WTC11 (cell line): Measurements from ENCODE around the gene GGCT. TPM values are rescaled to one million over a fixed set of nuclear protein-coding genes. Genes with fewer than 3 reads are reported as not detected.

Experiments
- ATAC-seq: fragments of 200-7000 bp; cut with Tn5 transposase; 2 replicates; pipeline ENCODE4 v1.10.0; 2021; ENCODE audit warnings: mild to moderate bottlenecking, moderate library complexity
- CTCF ChIA-PET: fragments of 300-600 bp; sonication (Branson Sonifier 250); formaldehyde crosslinking; loops from one replicate; lab custom pipeline; 2021; ENCODE audit warnings: antibody characterized with exemption; lab: Charles Lee
- POLR2A ChIA-PET: fragments of 350-600 bp; sonication (Branson Sonifier 250); formaldehyde crosslinking; loops from one replicate; lab custom pipeline; 2021; ENCODE audit warnings: antibody characterized with exemption; lab: Charles Lee
- DNase-seq: peaks from one replicate; pipeline ENCODE4 v3.0.0; 2021; ENCODE audit warnings: low spot score
- H3K27ac Mint-ChIP-seq: 2 replicates; pipeline ENCODE4 v1.8.0; 2021; ENCODE audit warnings: mixed read lengths
- H3K27me3 Mint-ChIP-seq: 2 replicates; pipeline ENCODE4 v1.8.0; 2021; ENCODE audit warnings: low read depth, mild to moderate bottlenecking, moderate library complexity, mixed read lengths
- H3K36me3 Mint-ChIP-seq: 2 replicates; pipeline ENCODE4 v1.8.0; 2021; ENCODE audit warnings: mixed read lengths
- H3K4me1 Mint-ChIP-seq: 2 replicates; pipeline ENCODE4 v1.8.0; 2022; ENCODE audit warnings: mixed read lengths
- H3K4me3 Mint-ChIP-seq: 2 replicates; pipeline ENCODE4 v1.8.0; 2021; ENCODE audit warnings: mild to moderate bottlenecking, moderate library complexity, mixed read lengths
- H3K9me3 Mint-ChIP-seq: 2 replicates; pipeline ENCODE4 v1.8.0; 2021; ENCODE audit warnings: mixed read lengths
- ARID4B ChIP-seq: sonication (generic); formaldehyde crosslinking; IDR thresholded peaks from 2 replicates; pipeline ENCODE4 v1.8.0; 2023; ENCODE audit warnings: missing genetic modification reagents, mild to moderate bottlenecking, borderline replicate concordance
- ATF2 ChIP-seq: sonication (generic); formaldehyde crosslinking; IDR thresholded peaks from 2 replicates; pipeline ENCODE4 v1.8.1; 2022; ENCODE audit warnings: low read depth, missing genetic modification reagents, borderline replicate concordance
- ATF6 ChIP-seq: sonication (generic); formaldehyde crosslinking; IDR thresholded peaks from 2 replicates; pipeline ENCODE4 v1.8.1; 2023; ENCODE audit warnings: mild to moderate bottlenecking, missing genetic modification reagents
- E2F1 ChIP-seq: sonication (generic); formaldehyde crosslinking; IDR thresholded peaks from 2 replicates; pipeline ENCODE4 v1.8.0; 2022; ENCODE audit warnings: mild to moderate bottlenecking, missing genetic modification reagents
- JAZF1 ChIP-seq: fragments of 250-450 bp; sonication (Bioruptor Pico); IDR thresholded peaks from 2 replicates; pipeline ENCODE4 v1.9.0; 2021; ENCODE audit warnings: moderate library complexity, mild to moderate bottlenecking, inconsistent platforms
- KAT7 ChIP-seq: sonication (generic); formaldehyde crosslinking; IDR thresholded peaks from 2 replicates; pipeline ENCODE4 v1.8.1; 2023; ENCODE audit warnings: missing genetic modification reagents, mild to moderate bottlenecking, borderline replicate concordance
- MYBL2 ChIP-seq: sonication (generic); formaldehyde crosslinking; IDR thresholded peaks from 2 replicates; pipeline ENCODE4 v1.8.1; 2023; ENCODE audit warnings: mild to moderate bottlenecking, moderate library complexity, missing genetic modification reagents
- NFATC4 ChIP-seq: fragments of 250-450 bp; sonication (Bioruptor Pico); IDR thresholded peaks from 2 replicates; pipeline ENCODE4 v1.9.0; 2021; ENCODE audit warnings: mild to moderate bottlenecking
- NR2C2 ChIP-seq: sonication (generic); formaldehyde crosslinking; IDR thresholded peaks from 2 replicates; pipeline ENCODE4 v1.8.0; 2022; ENCODE audit warnings: mild to moderate bottlenecking, missing genetic modification reagents
- PRRX2 ChIP-seq: fragments of 250-450 bp; sonication (Bioruptor Pico); IDR thresholded peaks from 2 replicates; pipeline ENCODE4 v1.8.0; 2021; ENCODE audit warnings: mild to moderate bottlenecking
- RELA ChIP-seq: sonication (generic); formaldehyde crosslinking; IDR thresholded peaks from 2 replicates; pipeline ENCODE4 v1.8.1; 2022; ENCODE audit warnings: missing genetic modification reagents, mild to moderate bottlenecking, borderline replicate concordance
- SOX15 ChIP-seq: fragments of 250-450 bp; sonication (Bioruptor Pico); IDR thresholded peaks from 2 replicates; pipeline ENCODE4 v1.9.0; 2021; ENCODE audit warnings: mild to moderate bottlenecking
- ZBTB43 ChIP-seq: sonication (generic); formaldehyde crosslinking; IDR thresholded peaks from 2 replicates; pipeline ENCODE4 v1.8.1; 2023; ENCODE audit warnings: mild to moderate bottlenecking, missing genetic modification reagents
- ZNF138 ChIP-seq: sonication (generic); formaldehyde crosslinking; conservative IDR thresholded peaks from 2 replicates; pipeline ENCODE4 v1.8.1; 2022; ENCODE audit warnings: mild to moderate bottlenecking, moderate library complexity, missing genetic modification reagents
- ZNF425 ChIP-seq: fragments of 250-450 bp; sonication (Bioruptor Pico); conservative IDR thresholded peaks from 2 replicates; pipeline ENCODE4 v1.9.0; 2021; ENCODE audit warnings: mild to moderate bottlenecking
- ZNF671 ChIP-seq: fragments of 250-450 bp; sonication (Bioruptor Pico); IDR thresholded peaks from 2 replicates; pipeline ENCODE4 v1.8.0; 2021; ENCODE audit warnings: mild to moderate bottlenecking
- total RNA-seq: library from RNA; stranded (reverse); gene quantifications from 3 replicates; pipeline ENCODE4 v1.2.3, GENCODE V29; 2021
- TF ChIP-seq, protein P1 (sequence below): sonication (generic); formaldehyde crosslinking; IDR thresholded peaks from 2 replicates; pipeline ENCODE4 v1.8.1; 2023; ENCODE audit warnings: mild to moderate bottlenecking, missing genetic modification reagents, moderate library complexity
- TF ChIP-seq, protein P2 (sequence below): sonication (generic); formaldehyde crosslinking; IDR thresholded peaks from 2 replicates; pipeline ENCODE4 v1.8.1; 2022; ENCODE audit warnings: missing genetic modification reagents, borderline replicate concordance
- TF ChIP-seq, protein P3 (sequence below): sonication (generic); formaldehyde crosslinking; IDR thresholded peaks from 2 replicates; pipeline ENCODE4 v1.8.1; 2022; ENCODE audit warnings: mild to moderate bottlenecking, missing genetic modification reagents, moderate library complexity, borderline replicate concordance

Gene GGCT
- total RNA-seq, 1 experiment from 2014 or later = 95.4 TPM

DNA sequence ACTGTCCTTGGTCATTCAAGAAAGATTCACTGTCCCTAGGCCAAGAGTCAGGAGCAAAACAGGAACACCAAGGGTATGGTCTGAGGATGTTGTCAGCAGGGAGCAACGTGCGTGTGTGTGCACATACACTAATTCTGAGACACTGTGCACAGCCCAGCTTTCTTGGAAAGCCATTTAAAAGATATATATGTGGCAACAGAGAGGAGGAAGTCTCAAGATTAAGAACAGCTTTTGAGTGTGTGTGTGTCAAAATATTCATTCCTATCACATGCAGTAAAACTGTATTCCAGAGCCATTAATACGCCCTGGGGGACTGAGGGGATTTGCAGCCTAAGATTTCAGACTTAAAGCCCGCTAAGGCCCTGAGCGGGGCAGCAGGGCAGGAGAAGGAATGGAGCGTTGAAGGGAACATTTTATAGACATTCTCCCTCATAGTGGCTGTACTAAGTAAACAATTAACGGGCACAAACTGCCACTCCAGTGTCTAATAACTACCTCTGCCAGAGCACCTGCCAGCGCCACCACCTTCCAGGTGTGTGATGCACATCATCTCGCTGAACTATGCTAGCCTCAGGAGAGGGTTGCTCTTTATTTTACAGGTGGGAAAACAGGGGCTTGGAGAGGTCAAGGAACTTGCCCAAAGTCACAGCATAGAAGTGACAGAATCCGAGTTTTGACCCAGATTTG lies 28.0 kb downstream of the GGCT start:
- TF ChIP-seq ARID4B (CRISPR knock-in tag) (no peak), ZNF138 (CRISPR knock-in tag) (no peak), ZNF671 (CRISPR knock-in tag) (no peak), E2F1 (no peak), ATF2 (CRISPR knock-in tag) (no peak), ATF6 (CRISPR knock-in tag) (no peak), SOX15 (CRISPR knock-in tag) (no peak), ZNF425 (CRISPR knock-in tag) (no peak), KAT7 (no peak), NR2C2 (CRISPR knock-in tag) (no peak), JAZF1 (CRISPR knock-in tag) (no peak), NFATC4 (CRISPR knock-in tag) (no peak), MYBL2 (CRISPR knock-in tag) (no peak), RELA (CRISPR knock-in tag) (no peak), PRRX2 (CRISPR knock-in tag) (no peak), ZBTB43 (no peak)
- TF ChIP-seq, protein P1, sequence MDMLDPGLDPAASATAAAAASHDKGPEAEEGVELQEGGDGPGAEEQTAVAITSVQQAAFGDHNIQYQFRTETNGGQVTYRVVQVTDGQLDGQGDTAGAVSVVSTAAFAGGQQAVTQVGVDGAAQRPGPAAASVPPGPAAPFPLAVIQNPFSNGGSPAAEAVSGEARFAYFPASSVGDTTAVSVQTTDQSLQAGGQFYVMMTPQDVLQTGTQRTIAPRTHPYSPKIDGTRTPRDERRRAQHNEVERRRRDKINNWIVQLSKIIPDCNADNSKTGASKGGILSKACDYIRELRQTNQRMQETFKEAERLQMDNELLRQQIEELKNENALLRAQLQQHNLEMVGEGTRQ (CRISPR knock-in tag) = no peak
- TF ChIP-seq, protein P2, sequence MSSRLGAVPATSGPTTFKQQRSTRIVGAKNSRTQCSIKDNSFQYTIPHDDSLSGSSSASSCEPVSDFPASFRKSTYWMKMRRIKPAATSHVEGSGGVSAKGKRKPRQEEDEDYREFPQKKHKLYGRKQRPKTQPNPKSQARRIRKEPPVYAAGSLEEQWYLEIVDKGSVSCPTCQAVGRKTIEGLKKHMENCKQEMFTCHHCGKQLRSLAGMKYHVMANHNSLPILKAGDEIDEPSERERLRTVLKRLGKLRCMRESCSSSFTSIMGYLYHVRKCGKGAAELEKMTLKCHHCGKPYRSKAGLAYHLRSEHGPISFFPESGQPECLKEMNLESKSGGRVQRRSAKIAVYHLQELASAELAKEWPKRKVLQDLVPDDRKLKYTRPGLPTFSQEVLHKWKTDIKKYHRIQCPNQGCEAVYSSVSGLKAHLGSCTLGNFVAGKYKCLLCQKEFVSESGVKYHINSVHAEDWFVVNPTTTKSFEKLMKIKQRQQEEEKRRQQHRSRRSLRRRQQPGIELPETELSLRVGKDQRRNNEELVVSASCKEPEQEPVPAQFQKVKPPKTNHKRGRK = no peak
- TF ChIP-seq, protein P3, sequence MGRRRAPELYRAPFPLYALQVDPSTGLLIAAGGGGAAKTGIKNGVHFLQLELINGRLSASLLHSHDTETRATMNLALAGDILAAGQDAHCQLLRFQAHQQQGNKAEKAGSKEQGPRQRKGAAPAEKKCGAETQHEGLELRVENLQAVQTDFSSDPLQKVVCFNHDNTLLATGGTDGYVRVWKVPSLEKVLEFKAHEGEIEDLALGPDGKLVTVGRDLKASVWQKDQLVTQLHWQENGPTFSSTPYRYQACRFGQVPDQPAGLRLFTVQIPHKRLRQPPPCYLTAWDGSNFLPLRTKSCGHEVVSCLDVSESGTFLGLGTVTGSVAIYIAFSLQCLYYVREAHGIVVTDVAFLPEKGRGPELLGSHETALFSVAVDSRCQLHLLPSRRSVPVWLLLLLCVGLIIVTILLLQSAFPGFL (CRISPR knock-in tag) = no peak
- H3K27ac Mint-ChIP-seq = no peak overlapping the region
- ChIA-PET CTCF (interaction anchor here (1.6 to 2.3 kb wide), 2 partner anchors 22 to 87 kb away, joined by 4 to 11 read pairs; no protein-coding TSS in a partner anchor), POLR2A (no interaction called here)
- H3K27me3 Mint-ChIP-seq = peaks cover 12% of the 10 kb centered on the region
- H3K4me3 Mint-ChIP-seq = no peak overlapping the region
- ATAC-seq (no peak), DNase-seq (no peak)
- H3K9me3 Mint-ChIP-seq = no peaks in the 10 kb centered on the region
- peaks cover 15% of the 10 kb centered on the region for H3K4me1 Mint-ChIP-seq
- H3K36me3 Mint-ChIP-seq = no peaks in the 10 kb centered on the region
